HCT116 (cell line): ENCODE data around the gene RHEB.

Experiments
- POLR2A ChIP-seq: IDR thresholded peaks from 2 replicates; pipeline ENCODE4 v1.7.0; 2011; ENCODE audit warnings: borderline replicate concordance; ENCODE audit not compliant: insufficient read depth, insufficient read length; ENCODE audit errors: extremely low read depth
- POLR2AphosphoS5 ChIP-seq: IDR thresholded peaks from 2 replicates; pipeline ENCODE4 v1.6.1; 2011; ENCODE audit warnings: mild to moderate bottlenecking, low read depth, low read length, moderate library complexity
- RAD21 ChIP-seq: IDR thresholded peaks from 2 replicates; pipeline ENCODE4 v1.6.1; 2012; ENCODE audit warnings: low read depth, mild to moderate bottlenecking
- ZFX ChIP-seq: fragments of 450-650 bp; IDR thresholded peaks from 2 replicates; pipeline ENCODE4 v1.6.1; 2017
- TF ChIP-seq, protein P1 (sequence below), 3 experiments: fragments of 200-600 bp in 1 of 3; sonication (generic) in 1 of 3; IDR thresholded peaks in 2 of 3; conservative IDR thresholded peaks in 1 of 3; 2 replicates each; pipeline ENCODE4 v1.5.1; 2012 to 2017; ENCODE audit warnings: low read depth in 2 of 3, low read length in 2 of 3, antibody characterized with exemption in 1 of 3, borderline replicate concordance in 1 of 3, control low read depth in 1 of 3, mild to moderate bottlenecking in 1 of 3, mixed read lengths in 1 of 3, mixed run types in 1 of 3, moderate library complexity in 1 of 3; ENCODE audit not compliant: insufficient read depth in 1 of 3

DNA sequence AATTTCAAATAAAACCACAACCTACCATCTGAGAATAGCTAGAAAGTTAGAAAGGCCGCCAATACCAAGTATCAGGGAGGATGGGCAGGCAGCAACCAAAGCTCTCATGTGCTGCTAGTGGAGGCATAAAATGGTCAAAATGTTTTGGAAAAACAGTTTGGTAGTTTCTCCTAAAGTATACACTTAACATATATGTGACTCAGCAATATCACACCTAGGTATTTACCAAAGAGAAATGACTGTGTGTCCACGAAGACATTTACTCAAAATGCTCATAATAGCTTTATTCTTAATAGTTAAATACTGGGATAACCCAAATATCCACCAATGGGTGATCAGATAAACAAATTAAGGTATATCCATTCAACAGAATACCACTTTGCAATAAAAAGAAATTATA lies 14.3 kb downstream of the RHEB start:
- TF ChIP-seq, protein P1, sequence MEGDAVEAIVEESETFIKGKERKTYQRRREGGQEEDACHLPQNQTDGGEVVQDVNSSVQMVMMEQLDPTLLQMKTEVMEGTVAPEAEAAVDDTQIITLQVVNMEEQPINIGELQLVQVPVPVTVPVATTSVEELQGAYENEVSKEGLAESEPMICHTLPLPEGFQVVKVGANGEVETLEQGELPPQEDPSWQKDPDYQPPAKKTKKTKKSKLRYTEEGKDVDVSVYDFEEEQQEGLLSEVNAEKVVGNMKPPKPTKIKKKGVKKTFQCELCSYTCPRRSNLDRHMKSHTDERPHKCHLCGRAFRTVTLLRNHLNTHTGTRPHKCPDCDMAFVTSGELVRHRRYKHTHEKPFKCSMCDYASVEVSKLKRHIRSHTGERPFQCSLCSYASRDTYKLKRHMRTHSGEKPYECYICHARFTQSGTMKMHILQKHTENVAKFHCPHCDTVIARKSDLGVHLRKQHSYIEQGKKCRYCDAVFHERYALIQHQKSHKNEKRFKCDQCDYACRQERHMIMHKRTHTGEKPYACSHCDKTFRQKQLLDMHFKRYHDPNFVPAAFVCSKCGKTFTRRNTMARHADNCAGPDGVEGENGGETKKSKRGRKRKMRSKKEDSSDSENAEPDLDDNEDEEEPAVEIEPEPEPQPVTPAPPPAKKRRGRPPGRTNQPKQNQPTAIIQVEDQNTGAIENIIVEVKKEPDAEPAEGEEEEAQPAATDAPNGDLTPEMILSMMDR (IDR thresholded peaks at IDR 0.05 in 2 of 3, conservative IDR thresholded peaks at IDR 0.05 in 1 of 3; ENCODE audit: borderline replicate concordance in 1 of 3, insufficient read depth in 1 of 3, low read depth in 2 of 3, low read length in 2 of 3) = no peak
- TF ChIP-seq POLR2A (no peak), RAD21 (no peak), ZFX (no peak), POLR2AphosphoS5 (no peak)
